K562 (cell line): ENCODE results near the gene ZKSCAN5. TPM values are rescaled to one million over a fixed set of nuclear protein-coding genes. Genes with fewer than 3 reads are reported as not detected.

Experiments used
- CHD1 ChIP-seq: fragments of 200-600 bp; sonication (generic); IDR thresholded peaks from one replicate; pipeline ENCODE4 v1.6.1; 2012; ENCODE audit warnings: mild to moderate bottlenecking, moderate library complexity, low read length, inconsistent platforms
- CREB3L1 ChIP-seq: fragments of 450-650 bp; IDR thresholded peaks from 2 replicates; pipeline ENCODE4 v1.6.1; 2014; ENCODE audit warnings: low read depth, mild to moderate bottlenecking, moderate library complexity, borderline replicate concordance
- EGR1 ChIP-seq: fragments of 450-650 bp; conservative IDR thresholded peaks from 2 replicates; pipeline ENCODE4 v1.6.1; 2017; ENCODE audit warnings: mild to moderate bottlenecking
- GTF2E2 ChIP-seq: fragments of 200-800 bp; sonication (Bioruptor generic); IDR thresholded peaks from 2 replicates; pipeline ENCODE4 v1.6.1; 2016; ENCODE audit warnings: missing genetic modification characterization, missing compliant biosample characterization
- HCFC1 ChIP-seq: IDR thresholded peaks from 2 replicates; pipeline ENCODE4 v1.6.1; 2012; ENCODE audit warnings: low read depth, low read length, improper control_type of control experiment
- JUND ChIP-seq, 2 experiments: IDR thresholded peaks; 2 replicates in 1 of 2; 3 replicates in 1 of 2; pipeline ENCODE4 v1.6.1; 2011; ENCODE audit warnings: borderline replicate concordance in 2 of 2, low read depth in 2 of 2, low read length in 2 of 2, improper control_type of control experiment in 1 of 2, missing biosample characterization in 1 of 2, missing genetic modification characterization in 1 of 2, missing genetic modification reagents in 1 of 2
- NEUROD1 ChIP-seq: fragments of 150-350 bp; IDR thresholded peaks from 2 replicates; pipeline ENCODE4 v1.6.1; 2014; ENCODE audit warnings: borderline replicate concordance, low read length, low read depth; ENCODE audit not compliant: partially characterized antibody
- SMARCA5 ChIP-seq: fragments of 450-650 bp; IDR thresholded peaks from 2 replicates; pipeline ENCODE4 v1.6.1; 2016
- SRSF7 ChIP-seq: fragments of 200-400 bp; formaldehyde crosslinking; optimal IDR thresholded peaks from 2 replicates; pipeline ENCODE3; 2017; ENCODE audit warnings: mild to moderate bottlenecking, low read depth, low read length
- ZBTB34 ChIP-seq: fragments of 250-450 bp; sonication (Bioruptor Pico); IDR thresholded peaks from 2 replicates; pipeline ENCODE4 v1.8.0; 2021; ENCODE audit warnings: mild to moderate bottlenecking, moderate library complexity
- ZBTB9 ChIP-seq: fragments of 450-650 bp; formaldehyde crosslinking; IDR thresholded peaks from 2 replicates; pipeline ENCODE4 v1.4.0; 2020; ENCODE audit warnings: mild to moderate bottlenecking, moderate library complexity
- ZNF184 ChIP-seq: sonication (generic); formaldehyde crosslinking; IDR thresholded peaks from 2 replicates; pipeline ENCODE4 v1.5.0; 2020; ENCODE audit warnings: missing genetic modification reagents
- ZNF785 ChIP-seq: fragments of 250-450 bp; sonication (Bioruptor Pico); IDR thresholded peaks from 2 replicates; pipeline ENCODE4 v1.4.0; 2020; ENCODE audit warnings: mild to moderate bottlenecking
- polyA plus RNA-seq, 8 experiments: library from polyadenylated mRNA; depleted of rRNA in 4 of 8; stranded (reverse) in 5 of 8; unstranded in 3 of 8; fragments of >200 nt; fragmentation: Nextera tagmentation in 2 of 8; fragmentation: Illumina TruSeq in 1 of 8; extraction: Ambion mirVana in 2 of 8; extraction: Trizol in 1 of 8; gene quantifications; 2 replicates each; pipeline versions ENCODE4 v1.2.1 to v1.2.3, GENCODE V29; 2011 to 2014; ENCODE audit warnings: inconsistent platforms in 1 of 8, missing spikeins in 1 of 8
- total RNA-seq, 7 experiments: library from RNA; depleted of rRNA in 6 of 7; stranded (reverse); fragments of >200 nt in 6 of 7; fragmentation: Illumina TruSeq in 2 of 7; extraction: Trizol in 2 of 7; gene quantifications; 2 replicates each; pipeline versions ENCODE4 v1.2.1 to v1.2.3, GENCODE V29; 2011 to 2021; ENCODE audit warnings: low replicate concordance in 1 of 7
- TF ChIP-seq, protein P1 (sequence below): fragments of 450-650 bp; IDR thresholded peaks from 2 replicates; pipeline ENCODE4 v1.6.1; 2016; ENCODE audit warnings: low read depth

Gene ZKSCAN5
- total and polyA plus RNA-seq, 9 of the 15 experiments (the other 6 are each of a cell fraction or from before 2014, with no cell fraction given), result 4.2 to 19.0 (median 15.0) TPM

- TF ChIP-seq ZBTB34 (no peak), HCFC1 (peak; percentile 83), CHD1 (peak; percentile 94), SMARCA5 (no peak), EGR1 (no peak), ZNF785 (no peak), NEUROD1 (no peak), GTF2E2 (peak; percentile 91), CREB3L1 (peak; percentile 91; the same call in 1 of the 2 replicates), ZNF184 (CRISPR knock-in tag) (no peak), ZBTB9 (no peak), JUND (IDR thresholded peaks at IDR 0.05; ENCODE audit: borderline replicate concordance, low read depth, low read length) (peak; percentile 81), JUND (tag; IDR thresholded peaks at IDR 0.05; ENCODE audit: borderline replicate concordance, low read depth, low read length) (peak; percentile 36; the same call in 1 of the 3 replicates), SRSF7 (no peak)
- TF ChIP-seq, protein P1, sequence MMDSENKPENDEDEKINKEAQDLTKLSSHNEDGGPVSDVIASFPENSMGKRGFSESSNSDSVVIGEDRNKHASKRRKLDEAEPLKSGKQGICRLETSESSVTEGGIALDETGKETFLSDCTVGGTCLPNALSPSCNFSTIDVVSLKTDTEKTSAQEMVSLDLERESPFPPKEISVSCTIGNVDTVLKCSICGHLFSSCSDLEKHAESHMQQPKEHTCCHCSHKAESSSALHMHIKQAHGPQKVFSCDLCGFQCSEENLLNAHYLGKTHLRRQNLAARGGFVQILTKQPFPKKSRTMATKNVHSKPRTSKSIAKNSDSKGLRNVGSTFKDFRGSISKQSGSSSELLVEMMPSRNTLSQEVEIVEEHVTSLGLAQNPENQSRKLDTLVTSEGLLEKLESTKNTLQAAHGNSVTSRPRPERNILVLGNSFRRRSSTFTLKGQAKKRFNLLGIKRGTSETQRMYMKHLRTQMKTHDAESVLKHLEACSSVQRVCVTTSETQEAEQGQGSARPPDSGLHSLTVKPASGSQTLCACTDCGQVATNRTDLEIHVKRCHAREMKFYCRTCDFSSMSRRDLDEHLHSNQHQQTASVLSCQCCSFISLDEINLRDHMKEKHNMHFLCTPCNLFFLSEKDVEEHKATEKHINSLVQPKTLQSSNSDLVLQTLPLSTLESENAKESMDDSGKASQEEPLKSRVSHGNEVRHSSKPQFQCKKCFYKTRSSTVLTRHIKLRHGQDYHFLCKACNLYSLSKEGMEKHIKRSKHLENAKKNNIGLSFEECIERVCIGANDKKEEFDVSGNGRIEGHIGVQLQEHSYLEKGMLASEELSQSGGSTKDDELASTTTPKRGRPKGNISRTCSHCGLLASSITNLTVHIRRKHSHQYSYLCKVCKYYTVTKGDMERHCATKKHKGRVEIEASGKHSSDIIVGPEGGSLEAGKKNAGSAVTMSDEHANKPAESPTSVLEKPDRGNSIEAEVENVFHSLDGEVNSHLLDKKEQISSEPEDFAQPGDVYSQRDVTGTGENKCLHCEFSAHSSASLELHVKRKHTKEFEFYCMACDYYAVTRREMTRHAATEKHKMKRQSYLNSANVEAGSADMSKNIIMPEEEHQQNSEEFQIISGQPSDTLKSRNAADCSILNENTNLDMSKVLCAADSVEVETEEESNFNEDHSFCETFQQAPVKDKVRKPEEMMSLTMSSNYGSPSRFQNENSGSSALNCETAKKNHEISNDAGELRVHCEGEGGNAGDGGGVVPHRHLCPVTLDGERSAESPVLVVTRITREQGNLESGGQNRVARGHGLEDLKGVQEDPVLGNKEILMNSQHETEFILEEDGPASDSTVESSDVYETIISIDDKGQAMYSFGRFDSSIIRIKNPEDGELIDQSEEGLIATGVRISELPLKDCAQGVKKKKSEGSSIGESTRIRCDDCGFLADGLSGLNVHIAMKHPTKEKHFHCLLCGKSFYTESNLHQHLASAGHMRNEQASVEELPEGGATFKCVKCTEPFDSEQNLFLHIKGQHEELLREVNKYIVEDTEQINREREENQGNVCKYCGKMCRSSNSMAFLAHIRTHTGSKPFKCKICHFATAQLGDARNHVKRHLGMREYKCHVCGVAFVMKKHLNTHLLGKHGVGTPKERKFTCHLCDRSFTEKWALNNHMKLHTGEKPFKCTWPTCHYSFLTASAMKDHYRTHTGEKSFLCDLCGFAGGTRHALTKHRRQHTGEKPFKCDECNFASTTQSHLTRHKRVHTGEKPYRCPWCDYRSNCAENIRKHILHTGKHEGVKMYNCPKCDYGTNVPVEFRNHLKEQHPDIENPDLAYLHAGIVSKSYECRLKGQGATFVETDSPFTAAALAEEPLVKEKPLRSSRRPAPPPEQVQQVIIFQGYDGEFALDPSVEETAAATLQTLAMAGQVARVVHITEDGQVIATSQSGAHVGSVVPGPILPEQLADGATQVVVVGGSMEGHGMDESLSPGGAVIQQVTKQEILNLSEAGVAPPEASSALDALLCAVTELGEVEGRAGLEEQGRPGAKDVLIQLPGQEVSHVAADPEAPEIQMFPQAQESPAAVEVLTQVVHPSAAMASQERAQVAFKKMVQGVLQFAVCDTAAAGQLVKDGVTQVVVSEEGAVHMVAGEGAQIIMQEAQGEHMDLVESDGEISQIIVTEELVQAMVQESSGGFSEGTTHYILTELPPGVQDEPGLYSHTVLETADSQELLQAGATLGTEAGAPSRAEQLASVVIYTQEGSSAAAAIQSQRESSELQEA, result no peak
Measured at GRCh38 chr7:99499721-99500636, 4.5 kb upstream of the ZKSCAN5 start, which contains the start of gene ZNF394 (continued).
